ENCODE measurements around the gene SORCS2. TPM values are rescaled to one million over a fixed set of nuclear protein-coding genes. Genes with fewer than 3 reads are reported as not detected.

Gene SORCS2
- polyA plus RNA-seq, 1 of the 3 experiments (the other 2 are of a cell fraction), result 1.6 TPM

DNA sequence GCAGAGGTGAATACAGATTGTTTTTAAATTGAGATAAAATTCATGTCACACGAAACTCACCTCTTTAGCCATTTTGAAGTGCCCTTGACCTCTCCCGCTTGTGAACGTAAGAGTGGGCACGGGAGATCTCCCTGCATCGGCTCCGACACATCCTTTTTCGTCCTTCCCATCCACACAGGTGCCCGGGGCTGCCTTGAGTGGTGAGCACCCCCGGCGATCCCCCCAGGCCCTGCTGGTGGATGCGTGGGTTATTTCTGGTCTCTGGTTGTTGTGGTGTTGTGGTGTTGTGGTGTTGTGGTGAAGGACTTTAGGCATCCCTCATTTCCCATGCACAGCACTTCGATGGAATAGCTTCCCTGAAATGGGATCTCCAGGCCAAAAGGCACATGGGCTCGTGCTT lies 196.3 kb downstream of the SORCS2 start:
- Histone ChIP-seq H3K27ac (ENCODE audit: low read depth in 2 of 2, low read length in 1 of 2) (no peak overlapping the region), H3K36me3 (replicated peaks in 1 of 2; ENCODE audit: control insufficient read depth in 1 of 2, insufficient read depth in 2 of 2, low read length in 1 of 2) (no peaks in the 10 kb centered on the region), H3K27me3 (ENCODE audit: insufficient read depth) (peaks cover 11% of the 10 kb centered on the region; the same call in 1 of the 2 replicates), H4K20me1 (ENCODE audit: insufficient read depth) (no peaks in the 10 kb centered on the region), H3K9ac (no peak overlapping the region), H3F3A (replicated peaks; ENCODE audit: insufficient read depth) (peaks cover 3% of the 10 kb centered on the region), H3K79me2 (ENCODE audit: insufficient read depth) (no peaks in the 10 kb centered on the region), H3K4me1 (ENCODE audit: control insufficient read depth in 1 of 2, insufficient read depth in 2 of 2, low read depth in 1 of 2, low read length in 1 of 2) (no peaks in the 10 kb centered on the region; a peak in 1 of 4 replicates), H3K4me3 (ENCODE audit: low read depth in 2 of 2, low read length in 1 of 2) (no peak overlapping the region), H3K4me2 (no peak overlapping the region), H3K9me3 (no peaks in the 10 kb centered on the region), H3K9me2 (no peaks in the 10 kb centered on the region), H2AFZ (ENCODE audit: low read depth) (no peak overlapping the region)
- peak; percentile 4 for DNase-seq
- 66% methylated on average over 11 of the region's 13 CpGs for WGBS (ENCODE audit: low lambda C conversion rate)
- POLR2A ChIA-PET, result no interaction called here
- no peak for TF ChIP-seq YY1 (IDR thresholded peaks at IDR 0.05; ENCODE audit: low read depth)
- TF ChIP-seq EZH2phosphoT487 (IDR thresholded peaks at IDR 0.05; ENCODE audit: borderline replicate concordance, low read depth), result no peak
- TF ChIP-seq, protein P1, sequence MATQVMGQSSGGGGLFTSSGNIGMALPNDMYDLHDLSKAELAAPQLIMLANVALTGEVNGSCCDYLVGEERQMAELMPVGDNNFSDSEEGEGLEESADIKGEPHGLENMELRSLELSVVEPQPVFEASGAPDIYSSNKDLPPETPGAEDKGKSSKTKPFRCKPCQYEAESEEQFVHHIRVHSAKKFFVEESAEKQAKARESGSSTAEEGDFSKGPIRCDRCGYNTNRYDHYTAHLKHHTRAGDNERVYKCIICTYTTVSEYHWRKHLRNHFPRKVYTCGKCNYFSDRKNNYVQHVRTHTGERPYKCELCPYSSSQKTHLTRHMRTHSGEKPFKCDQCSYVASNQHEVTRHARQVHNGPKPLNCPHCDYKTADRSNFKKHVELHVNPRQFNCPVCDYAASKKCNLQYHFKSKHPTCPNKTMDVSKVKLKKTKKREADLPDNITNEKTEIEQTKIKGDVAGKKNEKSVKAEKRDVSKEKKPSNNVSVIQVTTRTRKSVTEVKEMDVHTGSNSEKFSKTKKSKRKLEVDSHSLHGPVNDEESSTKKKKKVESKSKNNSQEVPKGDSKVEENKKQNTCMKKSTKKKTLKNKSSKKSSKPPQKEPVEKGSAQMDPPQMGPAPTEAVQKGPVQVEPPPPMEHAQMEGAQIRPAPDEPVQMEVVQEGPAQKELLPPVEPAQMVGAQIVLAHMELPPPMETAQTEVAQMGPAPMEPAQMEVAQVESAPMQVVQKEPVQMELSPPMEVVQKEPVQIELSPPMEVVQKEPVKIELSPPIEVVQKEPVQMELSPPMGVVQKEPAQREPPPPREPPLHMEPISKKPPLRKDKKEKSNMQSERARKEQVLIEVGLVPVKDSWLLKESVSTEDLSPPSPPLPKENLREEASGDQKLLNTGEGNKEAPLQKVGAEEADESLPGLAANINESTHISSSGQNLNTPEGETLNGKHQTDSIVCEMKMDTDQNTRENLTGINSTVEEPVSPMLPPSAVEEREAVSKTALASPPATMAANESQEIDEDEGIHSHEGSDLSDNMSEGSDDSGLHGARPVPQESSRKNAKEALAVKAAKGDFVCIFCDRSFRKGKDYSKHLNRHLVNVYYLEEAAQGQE (IDR thresholded peaks at IDR 0.05; ENCODE audit: low read depth, low read length), result no peak
- no peak for TF ChIP-seq RXRA (IDR thresholded peaks at IDR 0.05; ENCODE audit: borderline replicate concordance, low read depth)
- no peak for TF ChIP-seq POLR2AphosphoS5 (IDR thresholded peaks at IDR 0.05; ENCODE audit: low read depth, low read length)
- TF ChIP-seq, protein P2, sequence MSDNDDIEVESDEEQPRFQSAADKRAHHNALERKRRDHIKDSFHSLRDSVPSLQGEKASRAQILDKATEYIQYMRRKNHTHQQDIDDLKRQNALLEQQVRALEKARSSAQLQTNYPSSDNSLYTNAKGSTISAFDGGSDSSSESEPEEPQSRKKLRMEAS (IDR thresholded peaks at IDR 0.05; ENCODE audit: low read depth), result no peak
- TF ChIP-seq MEF2A (IDR thresholded peaks at IDR 0.05; ENCODE audit: borderline replicate concordance, low read depth), result no peak
- no peak for TF ChIP-seq RCOR1 (IDR thresholded peaks at IDR 0.05; ENCODE audit: low read length)
- CTCF ChIA-PET, result no interaction called here

DNA sequence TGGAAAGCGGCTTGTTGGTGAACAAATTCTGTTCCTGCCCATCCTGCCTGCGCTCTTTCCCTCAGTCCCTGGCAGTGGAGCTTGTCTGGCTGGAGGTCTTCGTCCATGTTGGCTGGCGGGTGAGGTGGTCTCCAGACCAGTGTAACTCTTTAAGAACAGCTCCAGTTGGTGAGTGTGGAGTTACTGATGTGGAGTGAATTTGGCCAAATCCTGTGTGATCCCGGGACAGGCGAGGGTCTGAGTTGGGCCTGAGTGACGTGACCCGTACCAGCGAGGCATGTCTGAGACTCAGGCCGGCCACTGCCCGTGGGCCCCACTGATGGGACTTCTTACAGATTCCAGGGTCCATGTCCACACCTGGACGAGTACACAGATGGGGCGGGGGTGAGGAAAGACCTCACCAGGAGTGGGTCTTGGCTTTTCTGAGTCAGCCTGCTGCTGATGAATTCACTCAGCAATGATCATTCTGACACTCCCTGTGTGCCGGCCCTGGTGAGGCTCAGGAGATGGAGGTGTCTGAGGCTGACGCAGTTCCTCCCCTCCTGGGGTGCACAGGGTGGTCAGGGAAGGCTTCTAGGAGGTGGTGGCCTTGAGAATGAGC lies 196.9 kb downstream of the SORCS2 start:
- H3K9ac ChIP-seq, result no peak overlapping the region
- no peak overlapping the region for H3K27ac ChIP-seq (ENCODE audit: low read depth in 2 of 2, low read length in 1 of 2)
- H3K9me2 ChIP-seq, result no peaks in the 10 kb centered on the region
- no peak overlapping the region for H2AFZ ChIP-seq (ENCODE audit: low read depth)
- CTCF ChIA-PET, result no interaction called here
- H3K4me3 ChIP-seq (ENCODE audit: low read depth in 2 of 2, low read length in 1 of 2), result no peak overlapping the region
- no peaks in the 10 kb centered on the region for H3K79me2 ChIP-seq (ENCODE audit: insufficient read depth)
- TF ChIP-seq NRF1 (IDR thresholded peaks at IDR 0.05; ENCODE audit: low read depth, low read length), result no peak
- TF ChIP-seq FOSL2 (IDR thresholded peaks at IDR 0.05; ENCODE audit: borderline replicate concordance, low read depth), result no peak
- TF ChIP-seq, protein P2 (IDR thresholded peaks at IDR 0.05; ENCODE audit: low read depth), result no peak
- TF ChIP-seq, protein P3, sequence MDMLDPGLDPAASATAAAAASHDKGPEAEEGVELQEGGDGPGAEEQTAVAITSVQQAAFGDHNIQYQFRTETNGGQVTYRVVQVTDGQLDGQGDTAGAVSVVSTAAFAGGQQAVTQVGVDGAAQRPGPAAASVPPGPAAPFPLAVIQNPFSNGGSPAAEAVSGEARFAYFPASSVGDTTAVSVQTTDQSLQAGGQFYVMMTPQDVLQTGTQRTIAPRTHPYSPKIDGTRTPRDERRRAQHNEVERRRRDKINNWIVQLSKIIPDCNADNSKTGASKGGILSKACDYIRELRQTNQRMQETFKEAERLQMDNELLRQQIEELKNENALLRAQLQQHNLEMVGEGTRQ (IDR thresholded peaks at IDR 0.05; ENCODE audit: borderline replicate concordance, low read depth, low read length), result no peak
- TF ChIP-seq JUND (IDR thresholded peaks at IDR 0.05), result no peak
- no peak for TF ChIP-seq RXRA (IDR thresholded peaks at IDR 0.05; ENCODE audit: borderline replicate concordance, low read depth)
- no peak for TF ChIP-seq ELF1 (IDR thresholded peaks at IDR 0.05)
- no peaks in the 10 kb centered on the region for H3K36me3 ChIP-seq (replicated peaks in 1 of 2; ENCODE audit: control insufficient read depth in 1 of 2, insufficient read depth in 2 of 2, low read length in 1 of 2)
- DNase-seq, result peak; percentile 5
- H3K4me2 ChIP-seq, result no peak overlapping the region
- POLR2A ChIA-PET, result no interaction called here
- 77% methylated on average over 11 of the region's 15 CpGs for WGBS (ENCODE audit: low lambda C conversion rate)
- H3K27me3 ChIP-seq (ENCODE audit: insufficient read depth), result peaks cover 11% of the 10 kb centered on the region; the same call in 1 of the 2 replicates
- no peaks in the 10 kb centered on the region for H3K9me3 ChIP-seq
- no peaks in the 10 kb centered on the region; a peak in 1 of 4 replicates for H3K4me1 ChIP-seq (ENCODE audit: control insufficient read depth in 1 of 2, insufficient read depth in 2 of 2, low read depth in 1 of 2, low read length in 1 of 2)
- H3F3A ChIP-seq (replicated peaks; ENCODE audit: insufficient read depth), result peaks cover 3% of the 10 kb centered on the region
- H4K20me1 ChIP-seq (ENCODE audit: insufficient read depth), result no peaks in the 10 kb centered on the region

Data from SK-N-SH (cell line).